ENCODE measurements around the gene MED15. TPM values are rescaled to one million over a fixed set of nuclear protein-coding genes. Genes with fewer than 3 reads are reported as not detected.

MED15 gene
- total and polyA plus RNA-seq, 2 of the 4 experiments (the other 2 are of a cell fraction) = 19.0 to 68.8 TPM

DNA sequence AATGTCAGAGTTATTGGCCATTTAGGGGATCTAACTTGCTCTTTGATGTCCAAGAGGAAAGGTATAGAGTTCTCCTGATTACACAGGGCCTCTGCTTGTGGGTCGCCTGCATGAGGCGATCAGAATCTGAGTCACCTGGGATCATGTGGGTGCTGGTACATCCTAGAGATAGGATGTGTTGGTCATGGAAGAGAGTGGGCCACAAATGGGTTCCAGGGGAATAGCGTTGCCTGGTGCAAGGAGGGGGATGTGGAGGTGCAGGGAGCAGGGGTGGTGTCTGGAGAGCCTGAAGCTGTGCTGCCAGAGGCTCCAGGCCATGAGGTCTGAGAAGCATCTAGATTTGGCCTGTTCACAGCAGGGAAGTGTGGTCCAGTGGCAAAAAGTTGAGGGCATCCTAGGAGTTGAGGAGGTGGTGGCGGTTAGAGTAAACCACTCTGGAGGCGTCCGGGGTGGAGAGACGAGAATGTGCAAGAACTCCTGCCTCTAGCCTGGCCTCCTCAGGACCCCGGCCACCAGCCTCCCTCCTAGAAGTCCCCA is 92.8 kb downstream of the MED15 start:
- no peak overlapping the region for H3K23ac ChIP-seq (ENCODE audit: low read depth, low read length)
- H3K36me3 ChIP-seq (ENCODE audit: control insufficient read depth, insufficient read depth, low read length) = no peaks in the 10 kb centered on the region
- no peak overlapping the region for H4K8ac ChIP-seq (ENCODE audit: low read depth in 2 of 2, low read length in 2 of 2)
- DNase-seq (no peak), ATAC-seq (ENCODE audit: low read depth) (no peak)
- no peak overlapping the region for H3K18ac ChIP-seq (ENCODE audit: low read depth, low read length)
- no peak overlapping the region for H2BK5ac ChIP-seq (ENCODE audit: low read depth, low read length, poor library complexity, severe bottlenecking)
- H3K9me3 ChIP-seq (ENCODE audit: control insufficient read depth, insufficient read depth, low read length) = no peaks in the 10 kb centered on the region
- no peak overlapping the region for H2BK15ac ChIP-seq (ENCODE audit: low read depth, low read length)
- H2AK9ac ChIP-seq (replicated peaks; ENCODE audit: low read depth, low read length, poor library complexity) = no peak overlapping the region
- ChIA-PET POLR2A (ENCODE audit: unreplicated experiment) (no interaction called here), CTCF (no interaction called here)
- WGBS, 2 experiments (ENCODE audit: extremely low coverage in 2 of 2, insufficient read length in 1 of 2) = 100% methylated on average over 2 of the region's 8 CpGs; no CpG with 5 or more reads in 1 of the 2 experiments
- H3K4me2 ChIP-seq (ENCODE audit: low read depth, low read length) = no peak overlapping the region
- no TSS peak for BruUV-seq (replicated peaks)
- no peak overlapping the region for H3K9ac ChIP-seq (ENCODE audit: low read depth, low read length)
- H3K14ac ChIP-seq (replicated peaks; ENCODE audit: low read depth, low read length) = no peak overlapping the region
- dilution Hi-C loops (cut with HindIII; ENCODE audit: low sequenced_read_pairs, unreplicated experiment) (no loop called here), intact Hi-C loops (cut with micrococcal nuclease) (no loop called here), in situ Hi-C loops (cut with MboI; ENCODE audit: low sequenced_read_pairs) (loop anchor here (10.0 kb wide), 1 partner anchor 85 kb away; no protein-coding TSS in a partner anchor)
- no peak overlapping the region for H4K5ac ChIP-seq (ENCODE audit: low read depth, low read length)
- H3K79me1 ChIP-seq (ENCODE audit: low read depth in 1 of 2, low read length in 2 of 2) = no peaks in the 10 kb centered on the region
- no peak overlapping the region for H2AK5ac ChIP-seq (ENCODE audit: low read depth, low read length)
- TF ChIP-seq RAD21 (IDR thresholded peaks at IDR 0.05; ENCODE audit: low read length) = no peak
- no peak for TF ChIP-seq SMC3 (IDR thresholded peaks at IDR 0.05; ENCODE audit: low read depth, low read length)
- no peak for TF ChIP-seq NFE2L2 (IDR thresholded peaks at IDR 0.05; ENCODE audit: low read depth, low read length)
- no peak for TF ChIP-seq POLR2A (IDR thresholded peaks at IDR 0.05; ENCODE audit: low read depth, low read length)
- TF ChIP-seq, protein P1, sequence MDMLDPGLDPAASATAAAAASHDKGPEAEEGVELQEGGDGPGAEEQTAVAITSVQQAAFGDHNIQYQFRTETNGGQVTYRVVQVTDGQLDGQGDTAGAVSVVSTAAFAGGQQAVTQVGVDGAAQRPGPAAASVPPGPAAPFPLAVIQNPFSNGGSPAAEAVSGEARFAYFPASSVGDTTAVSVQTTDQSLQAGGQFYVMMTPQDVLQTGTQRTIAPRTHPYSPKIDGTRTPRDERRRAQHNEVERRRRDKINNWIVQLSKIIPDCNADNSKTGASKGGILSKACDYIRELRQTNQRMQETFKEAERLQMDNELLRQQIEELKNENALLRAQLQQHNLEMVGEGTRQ (IDR thresholded peaks at IDR 0.05; ENCODE audit: low read depth, low read length) = no peak
- no peak for TF ChIP-seq CHD1 (IDR thresholded peaks at IDR 0.05; ENCODE audit: low read depth, low read length)
- TF ChIP-seq, protein P2, sequence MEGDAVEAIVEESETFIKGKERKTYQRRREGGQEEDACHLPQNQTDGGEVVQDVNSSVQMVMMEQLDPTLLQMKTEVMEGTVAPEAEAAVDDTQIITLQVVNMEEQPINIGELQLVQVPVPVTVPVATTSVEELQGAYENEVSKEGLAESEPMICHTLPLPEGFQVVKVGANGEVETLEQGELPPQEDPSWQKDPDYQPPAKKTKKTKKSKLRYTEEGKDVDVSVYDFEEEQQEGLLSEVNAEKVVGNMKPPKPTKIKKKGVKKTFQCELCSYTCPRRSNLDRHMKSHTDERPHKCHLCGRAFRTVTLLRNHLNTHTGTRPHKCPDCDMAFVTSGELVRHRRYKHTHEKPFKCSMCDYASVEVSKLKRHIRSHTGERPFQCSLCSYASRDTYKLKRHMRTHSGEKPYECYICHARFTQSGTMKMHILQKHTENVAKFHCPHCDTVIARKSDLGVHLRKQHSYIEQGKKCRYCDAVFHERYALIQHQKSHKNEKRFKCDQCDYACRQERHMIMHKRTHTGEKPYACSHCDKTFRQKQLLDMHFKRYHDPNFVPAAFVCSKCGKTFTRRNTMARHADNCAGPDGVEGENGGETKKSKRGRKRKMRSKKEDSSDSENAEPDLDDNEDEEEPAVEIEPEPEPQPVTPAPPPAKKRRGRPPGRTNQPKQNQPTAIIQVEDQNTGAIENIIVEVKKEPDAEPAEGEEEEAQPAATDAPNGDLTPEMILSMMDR (conservative IDR thresholded peaks at IDR 0.05; ENCODE audit: low read depth, low read length) = no peak
- peaks cover 23% of the 10 kb centered on the region for H3K27me3 ChIP-seq (ENCODE audit: control insufficient read depth, insufficient read depth, low read length)
- H2BK120ac ChIP-seq (ENCODE audit: low read depth, low read length) = no peak overlapping the region
- no peak overlapping the region for H4K91ac ChIP-seq (ENCODE audit: insufficient read depth, low read depth, low read length)
- H2BK20ac ChIP-seq (ENCODE audit: low read depth, low read length) = no peak overlapping the region
- H3K27ac ChIP-seq (ENCODE audit: insufficient read depth, low read length) = no peak overlapping the region
- no peaks in the 10 kb centered on the region for H3K4me1 ChIP-seq (ENCODE audit: control insufficient read depth, insufficient read depth, low read length)
- no peak overlapping the region for H2AFZ ChIP-seq (replicated peaks; ENCODE audit: low read length, poor library complexity)
- no peak overlapping the region for H3K4ac ChIP-seq (ENCODE audit: low read depth, low read length)
- no peak overlapping the region for H3K56ac ChIP-seq (ENCODE audit: extremely low read depth, insufficient read depth, low read length)
- H4K20me1 ChIP-seq (ENCODE audit: insufficient read depth, low read length) = no peaks in the 10 kb centered on the region
- no peaks in the 10 kb centered on the region for H3K9me1 ChIP-seq (ENCODE audit: insufficient read depth, low read length)
- no peak overlapping the region for H3K4me3 ChIP-seq (ENCODE audit: insufficient read depth, low read depth, low read length)

All from IMR-90 (cell line).